GM21528 (cell line): ENCODE measurements around the gene OTOG.

Experiments
- ATAC-seq: cut with Tn5 transposase; IDR thresholded peaks from one replicate; pipeline ENCODE4 v1.9.1; 2021; ENCODE audit warnings: mild to moderate bottlenecking, moderate library complexity; ENCODE audit not compliant: unreplicated experiment, low FRiP score

OTOG gene

GRCh38 chr11:17535488-17535887 lies 11.6 kb upstream of the OTOG start:
- ATAC-seq, result no peak

- no peak for ATAC-seq
Observed at GRCh38 chr11:17537261-17537660, 9.8 kb upstream of the OTOG start.

DNA sequence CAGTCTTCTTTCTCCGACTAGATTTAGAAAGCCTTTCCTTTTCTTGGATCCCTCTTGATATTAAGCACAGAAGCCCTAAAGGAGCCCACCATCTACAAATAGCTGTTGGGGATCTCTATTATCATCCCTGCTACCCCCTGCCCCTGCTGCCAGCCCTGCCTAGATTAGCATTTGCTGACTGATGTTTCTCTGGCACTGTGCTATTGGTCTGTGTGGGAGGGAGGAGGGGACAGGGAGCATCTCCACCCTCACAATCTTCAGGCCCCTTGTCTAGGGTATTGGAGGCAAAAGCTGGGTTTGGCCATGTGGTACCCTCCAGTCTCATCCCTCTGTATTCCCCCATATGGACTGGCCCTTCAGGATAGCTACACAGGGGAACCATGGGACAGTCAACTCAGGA lies 9.0 kb upstream of the OTOG start:
- ATAC-seq, result no peak

DNA sequence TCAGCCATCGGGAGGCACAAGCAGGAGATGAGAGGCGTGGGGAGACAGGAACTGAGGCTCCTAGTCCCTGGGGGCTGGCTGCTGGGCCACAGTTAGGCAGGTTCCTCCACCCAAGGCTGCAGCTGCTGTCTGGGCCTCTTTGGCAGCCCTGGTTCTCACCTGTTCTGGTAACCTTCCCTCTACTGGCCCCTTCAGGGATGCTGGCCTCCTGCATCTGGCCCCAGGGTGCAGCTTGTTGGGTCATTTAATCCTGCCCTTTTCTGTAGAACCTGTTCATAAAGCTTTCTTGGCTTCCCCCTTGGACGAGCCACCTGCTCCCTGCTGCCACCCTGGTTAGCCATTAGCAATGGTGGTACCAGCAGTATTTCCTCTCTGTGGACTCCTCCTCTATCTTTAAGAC lies 8.3 kb upstream of the OTOG start:
- ATAC-seq, result no peak

GRCh38 chr11:17540807-17541206 lies 6.3 kb upstream of the OTOG start:
- ATAC-seq, result no peak

- no peak for ATAC-seq
Observed at GRCh38 chr11:17541330-17541885, 5.7 kb upstream of the OTOG start.

- ATAC-seq, result no peak
Observed at GRCh38 chr11:17542249-17542648, 4.8 kb upstream of the OTOG start.

- no peak for ATAC-seq
Observed at GRCh38 chr11:17543041-17543440, 4.0 kb upstream of the OTOG start.

DNA sequence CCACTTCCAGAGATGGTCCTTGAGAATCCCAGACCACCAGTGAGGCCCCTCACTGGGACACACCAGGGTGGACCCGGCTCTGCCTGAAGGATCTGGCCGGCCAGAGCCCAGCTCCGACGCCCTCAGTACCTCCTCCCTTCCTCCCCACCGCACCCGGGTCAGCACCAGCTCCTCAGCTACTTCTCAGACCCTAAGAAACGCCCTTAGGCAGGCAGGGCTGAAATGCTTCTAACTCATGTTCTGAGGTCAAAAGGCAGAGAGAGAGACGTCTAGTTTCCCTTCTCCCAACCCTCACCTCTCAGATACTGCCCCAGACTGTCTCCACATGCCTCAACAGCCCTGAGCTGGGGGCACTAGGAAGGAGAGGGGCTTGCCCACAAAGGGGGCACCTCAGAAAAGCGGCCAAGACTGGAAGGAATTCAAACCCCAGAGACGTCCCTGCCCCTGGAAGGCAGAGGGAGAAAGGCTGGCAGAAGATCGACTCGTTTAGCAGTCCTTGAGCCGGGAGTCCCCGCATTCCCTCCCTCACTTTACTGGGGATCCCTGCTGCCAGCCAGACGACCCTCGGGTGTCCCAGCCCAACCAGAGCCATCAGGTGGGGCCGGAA lies 3.4 kb upstream of the OTOG start:
- ATAC-seq, result no peak

DNA sequence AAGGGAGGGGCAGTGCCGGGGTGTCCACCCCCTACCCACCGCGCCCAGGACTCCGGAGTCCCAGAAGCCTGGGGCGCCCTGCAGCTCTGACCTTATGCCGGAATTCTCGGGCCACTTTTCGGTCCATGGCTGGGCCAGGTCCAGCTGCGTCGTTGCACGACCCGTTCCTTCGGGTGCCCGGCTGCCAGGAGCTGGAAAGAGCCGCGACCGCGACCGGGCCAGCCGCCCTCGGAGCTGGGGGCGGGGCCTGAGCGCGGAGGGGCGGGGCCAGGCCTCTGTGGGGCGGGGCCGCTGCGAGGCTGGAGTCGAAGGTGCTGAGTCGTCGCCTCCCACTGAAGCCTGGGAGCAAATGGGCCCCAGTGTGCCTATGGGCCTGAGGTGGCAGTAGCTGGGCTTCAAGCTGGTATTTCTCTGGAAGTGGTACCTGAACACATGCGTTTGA lies 2.9 kb upstream of the OTOG start, which contains the start of gene USH1C:
Gene USH1C, minus strand, starts transcription at position 236 of the 442 bp plus-strand sequence. Its CDS starts 109 bp downstream, at position 127.
- ATAC-seq, result no peak

DNA sequence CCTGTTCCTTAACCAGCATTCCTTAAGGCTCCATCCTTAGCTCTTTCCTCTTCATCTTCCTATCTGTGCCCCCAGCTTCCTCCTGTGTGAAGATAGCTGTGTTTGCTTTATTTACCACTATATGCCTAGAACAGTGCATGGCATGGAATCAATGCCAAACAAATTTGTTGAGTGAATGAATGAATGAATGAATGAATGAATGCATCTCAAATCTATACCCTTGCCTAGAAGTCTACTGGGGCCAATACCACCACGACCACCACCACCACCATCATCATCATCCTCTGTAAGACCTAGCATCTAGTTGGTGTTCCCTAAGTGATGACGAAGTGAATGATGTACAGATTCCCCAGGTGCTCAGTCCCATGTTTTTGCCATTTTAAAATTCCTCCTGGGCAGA lies 819 bp upstream of the OTOG start:
- ATAC-seq, result no peak

GRCh38 chr11:17547932-17548331 lies 873 bp downstream of the OTOG start:
- no peak for ATAC-seq

- no peak for ATAC-seq
Observed at GRCh38 chr11:17548444-17548843, 1.4 kb downstream of the OTOG start.

GRCh38 chr11:17550450-17551346 lies 3.6 kb downstream of the OTOG start:
- no peak for ATAC-seq

DNA sequence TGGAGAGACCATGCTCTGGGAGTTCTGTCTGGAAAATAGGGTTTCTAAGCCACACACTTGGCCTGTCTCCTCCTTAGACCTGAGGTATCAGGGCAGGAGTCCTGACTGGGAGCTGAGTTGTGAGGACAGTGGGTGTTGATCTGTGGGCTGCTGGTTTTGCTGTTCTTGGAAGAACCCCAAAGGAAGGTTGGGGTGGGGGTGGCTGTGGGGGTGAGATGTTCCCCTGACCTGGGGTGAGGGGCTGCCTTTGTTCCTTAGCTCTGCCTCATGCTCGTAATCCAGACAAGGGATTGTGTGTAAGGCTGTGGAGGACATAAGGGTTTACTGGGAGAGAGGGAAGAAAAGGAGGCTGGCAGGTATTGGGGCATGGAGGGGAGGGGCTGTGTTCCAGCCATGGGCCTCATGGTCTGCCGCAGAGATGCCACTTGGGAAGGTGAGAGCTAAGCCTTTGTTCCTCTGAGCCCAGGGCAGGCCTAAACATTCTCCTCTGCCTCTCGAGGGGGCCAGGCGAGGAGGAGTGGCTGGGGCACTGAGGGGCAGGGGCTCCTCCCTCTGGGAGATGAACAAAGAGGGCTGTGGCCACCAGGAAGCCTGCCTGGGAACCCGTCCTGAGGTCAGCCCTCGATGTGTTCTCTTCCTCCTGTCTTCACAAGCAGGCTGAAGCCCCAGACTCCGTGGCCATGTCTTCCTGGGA lies 4.4 kb downstream of the OTOG start:
- ATAC-seq, result no peak

- ATAC-seq, result no peak
Observed at GRCh38 chr11:17552041-17552355, 4.9 kb downstream of the OTOG start.

DNA sequence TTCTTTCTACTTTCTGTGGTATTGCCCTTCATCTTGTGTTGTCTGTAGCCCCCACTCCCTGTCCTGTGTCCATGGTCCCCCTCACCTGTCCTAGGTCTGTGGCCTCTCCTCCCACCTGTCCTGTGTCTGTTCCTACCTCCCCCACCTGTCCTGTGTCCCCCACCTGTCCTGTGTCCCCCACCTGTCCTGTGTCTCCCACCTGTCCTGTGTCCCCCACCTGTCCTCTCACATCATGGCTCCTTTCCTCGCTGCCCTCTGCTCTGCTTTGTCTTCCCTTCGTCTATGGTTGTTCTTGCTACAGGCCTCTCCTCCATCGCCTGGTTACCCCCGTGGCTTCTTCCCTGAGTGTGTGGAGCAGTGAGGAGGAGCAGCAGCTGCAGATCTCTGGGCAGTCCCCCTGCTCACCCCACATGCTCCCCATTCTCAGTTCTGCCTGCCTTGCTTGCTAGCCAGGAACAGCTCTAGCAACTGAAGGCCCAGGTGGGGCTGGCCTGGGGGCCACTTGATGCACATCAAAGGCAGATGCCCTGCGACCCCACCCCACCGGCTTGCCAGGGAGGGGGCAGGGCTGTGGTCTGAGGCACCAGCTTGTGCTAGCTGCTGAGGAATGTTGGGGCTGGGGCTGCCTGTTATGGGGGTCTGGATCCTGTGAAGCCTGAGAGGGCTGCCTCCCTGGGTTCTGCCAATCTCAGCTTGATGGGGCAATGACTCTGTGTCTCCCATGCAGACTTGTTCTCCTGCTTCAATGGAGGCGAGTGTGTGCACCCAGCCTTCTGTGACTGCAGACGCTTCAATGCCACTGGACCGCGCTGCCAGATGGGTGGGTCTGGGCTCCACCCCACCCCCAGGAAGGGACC lies 5.6 kb downstream of the OTOG start:
- no peak for ATAC-seq

DNA sequence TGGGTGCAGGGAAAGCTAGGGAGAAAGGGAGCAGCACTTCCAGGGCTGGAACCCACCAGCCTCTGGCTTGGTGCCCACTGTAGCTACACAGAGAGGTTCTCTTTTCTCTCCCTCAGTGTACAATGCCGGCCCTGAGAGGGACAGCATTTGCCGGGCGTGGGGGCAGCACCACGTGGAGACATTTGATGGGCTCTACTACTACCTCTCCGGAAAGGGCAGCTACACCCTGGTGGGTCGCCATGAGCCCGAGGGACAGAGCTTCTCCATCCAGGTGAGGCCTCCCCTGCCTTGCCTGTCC lies 6.1 kb downstream of the OTOG start:
- ATAC-seq, result no peak

GRCh38 chr11:17554487-17554886 lies 7.4 kb downstream of the OTOG start:
- ATAC-seq, result no peak

DNA sequence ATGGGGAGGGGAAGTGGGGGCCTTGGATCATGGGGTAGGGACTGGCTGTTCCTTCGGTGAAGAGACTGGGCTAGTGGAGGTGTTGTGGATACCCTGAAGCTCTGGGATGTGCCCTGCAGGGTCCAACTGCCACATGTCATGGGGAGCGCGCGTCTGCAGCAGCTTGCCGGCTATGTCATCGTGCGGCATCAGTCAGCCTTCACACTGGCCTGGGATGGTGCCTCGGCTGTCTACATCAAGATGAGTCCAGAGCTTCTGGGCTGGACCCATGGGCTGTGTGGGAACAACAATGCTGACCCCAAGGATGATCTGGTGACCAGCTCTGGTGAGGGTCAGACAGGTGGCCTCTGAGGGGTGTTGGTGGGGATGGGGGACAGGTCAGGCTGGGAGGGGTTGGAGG lies 9.9 kb downstream of the OTOG start:
- ATAC-seq, result no peak
